ENCODE data around the gene IL5.

The IL5 gene

DNA sequence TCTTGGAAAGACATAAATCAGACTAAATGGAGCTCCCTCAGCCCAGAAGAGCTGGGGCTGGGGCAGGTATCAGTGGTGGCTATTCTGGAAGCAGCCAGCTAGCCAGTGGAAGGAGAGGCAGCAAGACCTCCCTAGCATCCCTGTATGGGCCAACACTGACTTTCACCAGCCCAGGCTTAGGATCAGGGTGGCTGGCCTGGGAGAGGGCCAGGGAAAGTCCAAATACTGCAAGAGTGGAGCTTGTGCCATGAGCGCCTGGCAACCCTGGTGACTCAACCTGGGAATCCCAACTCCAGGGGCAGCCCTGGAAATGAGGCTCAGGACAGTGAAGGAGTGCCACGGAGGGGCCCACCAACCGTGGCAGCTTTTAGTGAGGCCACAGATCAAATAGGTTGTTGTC, 45.2 kb downstream of the IL5 start:
- no peak for DNase-seq

DNA sequence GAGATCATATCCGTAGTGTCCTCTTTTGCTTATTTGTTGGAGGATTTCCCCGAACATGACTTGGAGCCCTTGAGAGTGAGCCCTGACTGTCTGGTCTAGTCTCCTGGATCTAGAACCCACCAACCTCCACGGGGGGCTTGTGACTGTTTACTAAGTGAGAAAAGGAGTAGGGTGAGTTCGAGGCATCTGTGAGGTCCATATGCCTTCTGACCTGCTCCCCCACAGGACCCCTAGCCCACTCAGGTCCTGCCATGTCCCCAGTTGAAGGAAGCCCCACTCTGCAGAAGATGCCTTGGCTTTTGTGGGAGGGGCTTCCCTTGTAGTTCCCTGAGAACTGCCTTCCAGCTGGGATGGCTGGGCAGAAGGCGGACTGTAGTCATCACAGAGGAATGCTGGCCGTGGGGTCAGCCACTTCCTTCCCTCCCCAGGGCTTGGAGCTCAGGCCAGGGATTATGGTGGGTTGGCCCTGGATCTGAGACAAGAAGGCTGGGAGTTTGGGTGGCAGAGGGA, 45.8 kb downstream of the IL5 start:
- peak; percentile 7 for DNase-seq

DNA sequence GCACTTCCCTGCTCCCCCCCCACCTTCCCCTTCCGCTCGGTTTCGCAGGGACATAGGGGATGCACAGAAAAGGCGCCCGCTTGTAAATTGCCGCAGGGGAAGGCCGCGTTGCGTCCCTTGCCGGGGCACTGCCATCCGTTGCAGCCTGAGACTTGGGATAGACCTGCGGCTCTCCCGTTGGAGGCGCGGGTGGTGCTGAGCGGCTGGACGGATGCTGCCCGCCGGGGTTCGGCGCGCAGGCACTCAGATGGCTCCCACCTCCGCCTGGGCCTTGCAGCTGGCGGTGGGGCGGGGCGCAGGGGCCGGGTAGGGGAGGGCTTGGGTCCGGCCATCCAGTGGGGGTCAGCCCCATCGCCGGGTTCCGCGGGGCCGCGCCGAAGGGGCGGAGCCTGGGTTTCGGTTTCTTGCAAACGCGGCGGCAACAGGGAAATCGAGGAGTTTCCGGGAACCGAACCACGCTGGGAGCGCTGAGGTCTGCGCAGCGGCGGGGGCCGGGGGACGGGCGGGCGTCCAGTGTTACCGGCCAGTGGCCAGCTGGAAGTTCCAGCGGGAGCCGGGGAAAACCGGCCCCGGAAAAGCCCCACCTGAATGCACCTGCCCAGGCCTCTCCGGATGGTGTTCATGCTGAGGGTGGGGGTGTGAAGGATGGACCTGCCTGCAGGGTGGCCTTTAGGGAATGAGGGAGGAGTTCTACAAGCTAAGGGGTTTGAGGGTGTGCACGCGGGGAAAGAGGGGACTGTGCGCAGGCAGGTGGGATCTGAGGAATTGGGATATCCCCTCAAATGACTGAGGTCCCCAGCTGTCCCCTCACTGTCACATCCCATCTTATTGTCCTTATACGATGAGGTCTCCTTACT, 46.5 kb downstream of the IL5 start:
- DNase-seq, result peak; percentile 58

DNA sequence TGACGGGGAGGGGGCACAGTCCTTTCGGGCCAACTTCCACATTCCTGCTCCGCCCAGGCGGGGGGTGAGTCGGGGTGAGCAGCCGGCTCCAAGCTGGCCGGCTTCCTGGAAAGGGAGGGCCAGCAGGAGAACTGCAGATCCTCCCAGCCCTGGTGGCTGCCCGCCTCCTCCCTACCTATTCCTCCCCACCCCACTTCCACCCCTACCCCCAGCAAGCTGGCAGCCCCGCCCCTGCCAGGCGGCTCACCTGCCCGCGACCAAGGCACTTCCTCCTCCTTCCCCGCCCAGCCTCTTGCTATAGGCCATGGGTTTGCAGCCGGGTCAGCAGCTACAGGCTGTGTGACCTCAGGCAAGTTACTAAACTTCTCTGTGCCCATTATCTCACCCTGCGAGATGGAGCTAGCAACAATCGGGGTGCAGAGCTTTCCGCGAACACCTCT, 47.1 kb downstream of the IL5 start:
- peak; percentile 83 for DNase-seq

DNA sequence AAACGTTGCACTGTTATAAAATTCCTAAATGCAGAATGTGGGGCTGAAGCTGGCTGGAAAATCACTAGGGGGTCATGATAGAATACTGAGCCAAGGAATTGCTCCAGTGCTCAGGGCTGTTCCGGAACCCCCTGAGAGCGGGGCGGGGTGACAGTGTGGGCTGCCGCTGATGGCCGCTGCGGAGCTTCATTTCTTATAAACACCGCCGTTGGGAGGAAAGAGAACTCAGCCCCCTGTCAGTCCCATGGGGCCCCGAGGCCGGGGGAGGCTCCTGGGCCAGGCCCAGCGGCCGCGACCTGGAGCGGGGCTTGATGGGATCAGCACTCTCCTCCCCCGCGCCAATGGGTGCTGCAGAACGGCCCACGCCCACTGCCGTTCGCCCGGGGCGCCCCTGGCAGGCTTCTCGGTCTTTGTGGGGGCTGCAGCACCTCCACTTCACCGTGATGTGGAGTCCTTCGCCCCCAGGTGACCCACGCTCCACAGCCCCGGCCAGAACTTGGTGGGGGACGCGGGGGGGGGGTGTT, 47.6 kb downstream of the IL5 start:
- DNase-seq, result peak; percentile 65

DNA sequence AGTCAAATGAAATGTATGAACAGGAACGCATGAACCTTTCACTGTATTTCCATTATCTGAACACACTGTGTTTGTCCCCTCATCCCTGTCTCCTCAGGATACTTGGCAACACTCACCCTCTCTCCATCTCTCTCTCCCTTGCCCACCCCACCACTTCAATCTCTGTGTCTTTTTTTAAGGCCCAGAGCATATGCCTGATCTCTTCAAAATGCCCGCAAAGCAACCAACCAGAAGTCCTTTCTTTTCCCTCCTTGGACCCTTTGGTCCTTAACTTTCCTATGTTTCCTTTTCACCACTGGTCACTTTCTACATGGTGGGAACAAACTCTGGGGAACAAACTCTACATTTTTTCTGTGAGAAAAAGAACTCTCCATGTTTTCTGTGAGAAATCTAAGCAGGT, 49.5 kb downstream of the IL5 start:
- DNase-seq, result no peak

DNA sequence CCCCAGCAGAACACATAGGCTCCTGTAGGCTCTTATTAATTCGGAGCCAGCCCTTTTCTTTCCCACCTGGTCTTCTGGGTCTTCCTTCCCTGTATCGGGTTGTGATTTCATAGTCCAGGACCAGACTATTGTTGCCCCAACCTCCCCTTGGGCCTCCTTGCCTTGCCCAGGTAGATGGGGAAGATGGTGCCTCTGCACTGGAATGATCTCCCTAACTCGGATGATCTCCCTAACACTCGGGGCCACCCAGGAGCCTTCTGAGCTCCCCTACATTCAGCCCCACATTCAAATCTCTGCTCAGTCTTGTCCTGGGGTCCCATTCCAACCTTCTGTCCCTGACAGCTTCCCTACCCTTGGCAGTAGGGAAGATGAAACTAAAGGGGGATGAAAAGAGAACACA, 50.1 kb downstream of the IL5 start:
- no peak for DNase-seq

DNA sequence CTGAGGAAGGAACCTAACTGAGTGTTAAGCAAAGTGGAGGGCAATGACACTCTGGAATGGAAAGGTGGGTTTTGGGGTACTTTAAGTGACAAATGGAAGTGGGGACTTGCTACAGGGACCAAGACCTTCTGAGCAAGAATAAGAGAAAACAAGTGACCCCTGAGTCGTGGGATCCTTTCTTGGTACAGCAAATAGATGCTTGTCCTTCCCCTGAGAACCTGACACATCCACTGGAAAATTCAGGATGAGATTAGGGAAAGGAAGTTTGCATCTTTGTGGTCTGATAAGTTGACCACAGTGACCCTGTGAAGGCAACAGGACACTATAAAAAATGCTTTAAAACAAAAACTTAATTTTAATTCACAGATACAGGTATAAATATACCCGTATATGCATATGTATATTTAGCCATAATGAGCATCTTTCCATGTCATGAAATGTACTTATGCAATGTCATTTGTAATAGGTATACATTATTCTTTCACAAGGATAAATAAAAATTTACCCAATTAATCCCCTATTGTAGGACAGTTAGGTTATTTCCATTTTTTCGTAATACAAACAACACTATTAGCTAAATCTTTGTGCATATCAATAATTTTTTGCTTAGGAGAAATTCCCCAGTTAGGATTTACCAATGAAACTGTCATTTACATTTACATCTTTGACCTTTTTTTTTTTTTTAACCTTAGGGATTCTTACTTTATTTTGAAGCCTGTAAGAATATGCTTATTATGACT, 50.8 kb downstream of the IL5 start:
- no peak for DNase-seq
